Endothelial cell of umbilical vein (primary cell): ENCODE data around the gene ESYT2.

Source experiments
- EZH2 ChIP-seq: IDR thresholded peaks from 2 replicates; pipeline ENCODE4 v1.6.1; 2012; ENCODE audit warnings: borderline replicate concordance, low read depth, mild to moderate bottlenecking, moderate library complexity, low read length, inconsistent platforms; ENCODE audit not compliant: severe bottlenecking
- POLR2A ChIP-seq: IDR thresholded peaks from 2 replicates; pipeline ENCODE4 v1.6.1; 2012; ENCODE audit warnings: low read depth, mild to moderate bottlenecking, control low read depth, low read length
- POLR2AphosphoS5 ChIP-seq: IDR thresholded peaks from 2 replicates; pipeline ENCODE4 v1.6.1; 2012; ENCODE audit warnings: low read depth, mild to moderate bottlenecking, control low read depth, low read length, moderate library complexity; ENCODE audit not compliant: insufficient read depth
- TF ChIP-seq, protein P1 (sequence below), 2 donors: IDR thresholded peaks; 1 replicate in 1 of 2; 2 replicates in 1 of 2; pipeline ENCODE4 v1.5.1; 2011; ENCODE audit warnings: low read length in 2 of 2, mild to moderate bottlenecking in 2 of 2, moderate library complexity in 2 of 2, control low read depth in 1 of 2, inconsistent platforms in 1 of 2, low read depth in 1 of 2; ENCODE audit not compliant: insufficient read depth in 1 of 2; ENCODE audit errors: extremely low read depth in 1 of 2
- TF ChIP-seq, protein P2 (sequence below): IDR thresholded peaks from 2 replicates; pipeline ENCODE4 v1.6.1; 2011; ENCODE audit not compliant: insufficient read depth, insufficient read length

DNA sequence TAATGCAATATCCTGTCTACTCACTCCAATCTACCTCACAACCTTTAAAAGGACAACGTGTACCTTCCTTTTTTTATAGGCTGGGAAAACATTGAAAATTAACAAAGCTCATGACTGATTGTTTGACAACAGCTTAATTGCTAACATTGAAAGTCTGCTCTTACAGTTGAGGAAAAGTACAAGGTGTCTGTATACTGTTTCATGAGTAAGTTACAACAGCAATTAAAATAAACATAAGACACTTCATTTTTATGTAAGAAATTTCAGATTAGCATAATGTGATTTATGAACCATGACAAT, 96.1 kb downstream of the ESYT2 start:
- no peak for TF ChIP-seq POLR2AphosphoS5
- TF ChIP-seq, protein P1, sequence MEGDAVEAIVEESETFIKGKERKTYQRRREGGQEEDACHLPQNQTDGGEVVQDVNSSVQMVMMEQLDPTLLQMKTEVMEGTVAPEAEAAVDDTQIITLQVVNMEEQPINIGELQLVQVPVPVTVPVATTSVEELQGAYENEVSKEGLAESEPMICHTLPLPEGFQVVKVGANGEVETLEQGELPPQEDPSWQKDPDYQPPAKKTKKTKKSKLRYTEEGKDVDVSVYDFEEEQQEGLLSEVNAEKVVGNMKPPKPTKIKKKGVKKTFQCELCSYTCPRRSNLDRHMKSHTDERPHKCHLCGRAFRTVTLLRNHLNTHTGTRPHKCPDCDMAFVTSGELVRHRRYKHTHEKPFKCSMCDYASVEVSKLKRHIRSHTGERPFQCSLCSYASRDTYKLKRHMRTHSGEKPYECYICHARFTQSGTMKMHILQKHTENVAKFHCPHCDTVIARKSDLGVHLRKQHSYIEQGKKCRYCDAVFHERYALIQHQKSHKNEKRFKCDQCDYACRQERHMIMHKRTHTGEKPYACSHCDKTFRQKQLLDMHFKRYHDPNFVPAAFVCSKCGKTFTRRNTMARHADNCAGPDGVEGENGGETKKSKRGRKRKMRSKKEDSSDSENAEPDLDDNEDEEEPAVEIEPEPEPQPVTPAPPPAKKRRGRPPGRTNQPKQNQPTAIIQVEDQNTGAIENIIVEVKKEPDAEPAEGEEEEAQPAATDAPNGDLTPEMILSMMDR (IDR thresholded peaks at IDR 0.05; ENCODE audit: extremely low read depth in 1 of 2, insufficient read depth in 1 of 2, low read depth in 1 of 2, low read length in 2 of 2), result no peak
- no peak for TF ChIP-seq POLR2A
- TF ChIP-seq EZH2, result no peak
- TF ChIP-seq, protein P2, sequence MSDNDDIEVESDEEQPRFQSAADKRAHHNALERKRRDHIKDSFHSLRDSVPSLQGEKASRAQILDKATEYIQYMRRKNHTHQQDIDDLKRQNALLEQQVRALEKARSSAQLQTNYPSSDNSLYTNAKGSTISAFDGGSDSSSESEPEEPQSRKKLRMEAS, result no peak
